Gastrocnemius medialis (tissue), 4 donors: ENCODE results near the gene PYGB.

ENCODE experiments used
- POLR2A ChIP-seq, 2 donors: fragments of 450-650 bp; IDR thresholded peaks; one replicate each; pipeline ENCODE4 v1.6.1; 2017; ENCODE audit warnings: antibody characterized with exemption in 2 of 2, mild to moderate bottlenecking in 2 of 2, moderate library complexity in 2 of 2
- TF ChIP-seq, protein P1 (sequence below), 5 experiments: fragments of 450-650 bp in 3 of 5; fragments of 200-600 bp in 2 of 5; sonication (generic) in 2 of 5; IDR thresholded peaks in 4 of 5; conservative IDR thresholded peaks in 1 of 5; 1 replicate in 4 of 5; 2 replicates in 1 of 5; pipeline ENCODE4 v1.5.1; 2016 to 2019; ENCODE audit warnings: antibody characterized with exemption in 5 of 5, mild to moderate bottlenecking in 3 of 5, moderate library complexity in 3 of 5

GRCh38 chr20:25310268-25310920 lies 62.5 kb downstream of the PYGB start:
- peak in 1 of 2 donors; percentile 21 for TF ChIP-seq POLR2A (IDR thresholded peaks at IDR 0.05)
- TF ChIP-seq, protein P1, sequence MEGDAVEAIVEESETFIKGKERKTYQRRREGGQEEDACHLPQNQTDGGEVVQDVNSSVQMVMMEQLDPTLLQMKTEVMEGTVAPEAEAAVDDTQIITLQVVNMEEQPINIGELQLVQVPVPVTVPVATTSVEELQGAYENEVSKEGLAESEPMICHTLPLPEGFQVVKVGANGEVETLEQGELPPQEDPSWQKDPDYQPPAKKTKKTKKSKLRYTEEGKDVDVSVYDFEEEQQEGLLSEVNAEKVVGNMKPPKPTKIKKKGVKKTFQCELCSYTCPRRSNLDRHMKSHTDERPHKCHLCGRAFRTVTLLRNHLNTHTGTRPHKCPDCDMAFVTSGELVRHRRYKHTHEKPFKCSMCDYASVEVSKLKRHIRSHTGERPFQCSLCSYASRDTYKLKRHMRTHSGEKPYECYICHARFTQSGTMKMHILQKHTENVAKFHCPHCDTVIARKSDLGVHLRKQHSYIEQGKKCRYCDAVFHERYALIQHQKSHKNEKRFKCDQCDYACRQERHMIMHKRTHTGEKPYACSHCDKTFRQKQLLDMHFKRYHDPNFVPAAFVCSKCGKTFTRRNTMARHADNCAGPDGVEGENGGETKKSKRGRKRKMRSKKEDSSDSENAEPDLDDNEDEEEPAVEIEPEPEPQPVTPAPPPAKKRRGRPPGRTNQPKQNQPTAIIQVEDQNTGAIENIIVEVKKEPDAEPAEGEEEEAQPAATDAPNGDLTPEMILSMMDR (IDR thresholded peaks at IDR 0.05 in 4 of 5, conservative IDR thresholded peaks at IDR 0.05 in 1 of 5): peak in 3 of 5 experiments; percentile 14 to 36 (median 32)
